ENCODE measurements around the gene C15orf39.
A peak's percentile ranks its signal among the peaks of the same experiment; 100 is the strongest.
"Not testable (repeated sequence)": the region's sequence is repeated elsewhere in the genome, so short reads cannot be mapped to it uniquely, and the experiment has no call there.

C15orf39 gene

GRCh38 chr15:75212200-75212858, 10.6 kb downstream of the C15orf39 start:
- no peak for DNase-seq (ENCODE audit: low read depth)

- DNase-seq (ENCODE audit: low read depth): no peak
These were observed 11.6 kb downstream of the C15orf39 start for GRCh38 chr15:75213212-75213767.

- no peak for DNase-seq (ENCODE audit: low read depth)
These were observed 12.1 kb downstream of the C15orf39 start for GRCh38 chr15:75213768-75214221.

GRCh38 chr15:75214293-75215096, 12.8 kb downstream of the C15orf39 start:
- DNase-seq (ENCODE audit: low read depth): no peak

- no peak for DNase-seq (ENCODE audit: low read depth)
These were observed 13.7 kb downstream of the C15orf39 start for GRCh38 chr15:75215107-75216004.

- no peak for DNase-seq (ENCODE audit: low read depth)
These were observed 15.3 kb downstream of the C15orf39 start for GRCh38 chr15:75217012-75217411.

- DNase-seq (ENCODE audit: low read depth): not testable (repeated sequence)
These were observed 15.9 kb downstream of the C15orf39 start for GRCh38 chr15:75217574-75217973.

- DNase-seq (ENCODE audit: low read depth): not testable (repeated sequence)
These were observed 17.8 kb downstream of the C15orf39 start for GRCh38 chr15:75219507-75219929.

- no peak for DNase-seq (ENCODE audit: low read depth)
These were observed 22.0 kb downstream of the C15orf39 start for GRCh38 chr15:75223688-75224087.

- DNase-seq (ENCODE audit: low read depth): no peak
These were observed 22.6 kb downstream of the C15orf39 start for GRCh38 chr15:75224281-75224680.

- DNase-seq (ENCODE audit: low read depth): not testable (repeated sequence)
These were observed 23.6 kb downstream of the C15orf39 start for GRCh38 chr15:75225102-75225836.

GRCh38 chr15:75225951-75226732, 24.5 kb downstream of the C15orf39 start:
- DNase-seq (ENCODE audit: low read depth): no peak

GRCh38 chr15:75227112-75227511, 25.4 kb downstream of the C15orf39 start:
- not testable (repeated sequence) for DNase-seq (ENCODE audit: low read depth)

- no peak for DNase-seq (ENCODE audit: low read depth)
These were observed 26.1 kb downstream of the C15orf39 start for GRCh38 chr15:75227663-75228280.

- no peak for DNase-seq (ENCODE audit: low read depth)
These were observed 27.1 kb downstream of the C15orf39 start for GRCh38 chr15:75228787-75229186.

GRCh38 chr15:75229191-75230015, 27.7 kb downstream of the C15orf39 start:
- peak; percentile 10 for DNase-seq (ENCODE audit: low read depth)

- no peak for DNase-seq (ENCODE audit: low read depth)
These were observed 28.3 kb downstream of the C15orf39 start for GRCh38 chr15:75230016-75230343.

GRCh38 chr15:75230551-75231371, 29.1 kb downstream of the C15orf39 start:
- no peak for DNase-seq (ENCODE audit: low read depth)
